HG03196 (cell line): ENCODE results near the gene IKZF3.
A peak's percentile ranks its signal among the peaks of the same experiment; 100 is the strongest.

Experiments
- ATAC-seq: cut with Tn5 transposase; IDR thresholded peaks from one replicate; pipeline ENCODE4 v1.9.1; 2021; ENCODE audit not compliant: unreplicated experiment

The IKZF3 gene

DNA sequence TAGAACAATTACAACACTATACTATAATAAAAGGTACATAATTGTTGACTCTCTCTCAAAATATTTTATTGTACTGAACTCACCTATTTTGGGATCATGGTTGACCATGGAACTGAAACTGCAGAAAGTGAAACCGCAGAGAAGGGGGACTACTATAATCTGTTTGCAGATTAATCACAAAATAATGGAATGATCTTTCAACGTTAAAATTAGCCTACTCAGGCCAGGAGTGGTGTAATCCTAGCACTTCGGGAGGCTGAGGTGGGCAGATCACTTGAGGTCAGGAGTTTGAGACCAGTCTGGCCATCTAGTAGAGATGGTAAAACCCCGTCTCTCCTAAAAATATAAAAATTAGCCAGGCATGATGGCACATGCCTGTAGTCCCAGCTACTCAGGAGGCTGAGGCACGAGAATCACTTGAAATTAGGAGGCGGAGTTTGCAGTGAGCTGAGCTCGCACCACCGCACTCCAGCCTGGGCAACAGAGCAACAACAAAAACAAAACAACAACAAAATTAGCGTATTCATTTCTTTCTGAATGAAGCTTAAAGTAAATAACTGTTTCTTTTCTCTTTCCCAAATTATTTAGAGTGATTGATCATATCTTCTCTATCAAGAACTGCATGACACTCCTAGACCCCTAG, 45.6 kb downstream of the IKZF3 start:
- ATAC-seq: no peak

DNA sequence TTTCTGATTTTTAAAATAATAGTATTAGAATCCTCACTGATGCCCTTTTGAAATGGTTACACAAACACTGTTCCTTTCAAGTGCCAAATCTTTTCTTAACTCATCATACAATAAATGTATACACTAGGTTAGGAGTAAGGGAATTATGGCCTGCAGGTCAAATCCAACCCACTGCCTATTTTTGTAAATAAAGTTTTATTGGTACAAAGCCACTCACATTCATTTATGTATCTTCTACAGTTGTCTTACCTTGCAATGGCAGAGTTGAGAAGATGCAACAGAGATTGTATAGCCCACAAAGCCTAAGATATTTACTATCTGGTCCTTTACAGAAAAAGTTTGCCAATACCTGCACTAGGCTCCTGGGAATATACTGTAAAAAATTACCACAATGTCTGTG, 47.8 kb downstream of the IKZF3 start:
- no peak for ATAC-seq

DNA sequence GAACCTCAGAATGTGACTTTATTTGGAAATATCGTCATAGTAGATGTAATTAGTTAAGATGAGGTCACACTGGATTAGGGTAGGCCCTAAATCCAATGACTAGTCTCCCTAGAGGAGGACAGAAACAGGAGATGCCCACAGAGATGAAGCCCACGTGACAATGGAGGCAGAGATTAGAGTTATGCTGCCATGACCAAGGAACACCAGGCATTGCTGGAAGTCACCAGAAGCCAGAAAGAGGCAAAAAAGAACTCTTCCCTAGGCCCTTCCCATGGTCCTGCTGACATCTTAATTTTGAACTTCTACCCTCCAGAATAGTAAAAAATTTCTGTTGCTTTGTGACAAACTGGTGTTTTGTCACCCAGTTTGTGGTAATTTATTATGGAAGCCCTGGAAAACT, 49.6 kb downstream of the IKZF3 start:
- no peak for ATAC-seq

DNA sequence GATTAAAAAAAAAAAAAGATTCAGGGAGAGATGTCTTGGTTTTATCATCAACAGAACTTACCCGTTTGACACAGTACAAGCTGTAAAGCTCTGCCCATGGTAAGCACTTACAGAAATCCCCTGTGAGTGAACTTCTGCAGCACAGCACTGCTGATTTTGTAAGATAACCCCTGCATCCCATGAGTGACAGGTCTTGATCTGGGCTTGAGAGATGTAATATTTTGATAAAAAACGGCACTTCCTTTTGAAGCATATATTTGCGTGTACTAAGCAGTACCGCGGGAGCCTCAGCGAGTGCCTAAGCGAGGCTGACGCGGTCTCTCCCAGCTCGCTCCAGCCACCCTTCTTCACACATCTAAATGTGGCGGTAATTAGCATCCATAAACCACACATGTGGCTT, 50.5 kb downstream of the IKZF3 start:
- ATAC-seq: no peak

DNA sequence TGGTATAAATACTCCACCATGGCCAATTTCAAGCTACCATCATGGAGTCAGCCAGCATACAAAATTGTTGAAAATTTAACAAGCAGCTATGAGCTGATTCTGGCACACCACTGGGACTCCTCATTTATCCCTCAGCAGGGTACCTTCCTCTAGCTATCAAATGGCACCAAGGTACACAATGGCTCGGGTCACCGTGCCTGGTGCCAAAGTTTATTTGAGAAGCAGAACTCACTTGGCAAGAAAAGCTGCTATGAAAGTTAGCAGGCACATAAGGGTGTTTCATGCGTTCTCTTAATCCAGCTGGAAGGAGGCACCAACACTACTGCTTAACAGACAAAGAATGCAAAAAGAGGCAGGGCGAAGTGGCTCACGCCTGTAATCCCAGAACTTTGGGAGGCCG, 51.6 kb downstream of the IKZF3 start:
- no peak for ATAC-seq

DNA sequence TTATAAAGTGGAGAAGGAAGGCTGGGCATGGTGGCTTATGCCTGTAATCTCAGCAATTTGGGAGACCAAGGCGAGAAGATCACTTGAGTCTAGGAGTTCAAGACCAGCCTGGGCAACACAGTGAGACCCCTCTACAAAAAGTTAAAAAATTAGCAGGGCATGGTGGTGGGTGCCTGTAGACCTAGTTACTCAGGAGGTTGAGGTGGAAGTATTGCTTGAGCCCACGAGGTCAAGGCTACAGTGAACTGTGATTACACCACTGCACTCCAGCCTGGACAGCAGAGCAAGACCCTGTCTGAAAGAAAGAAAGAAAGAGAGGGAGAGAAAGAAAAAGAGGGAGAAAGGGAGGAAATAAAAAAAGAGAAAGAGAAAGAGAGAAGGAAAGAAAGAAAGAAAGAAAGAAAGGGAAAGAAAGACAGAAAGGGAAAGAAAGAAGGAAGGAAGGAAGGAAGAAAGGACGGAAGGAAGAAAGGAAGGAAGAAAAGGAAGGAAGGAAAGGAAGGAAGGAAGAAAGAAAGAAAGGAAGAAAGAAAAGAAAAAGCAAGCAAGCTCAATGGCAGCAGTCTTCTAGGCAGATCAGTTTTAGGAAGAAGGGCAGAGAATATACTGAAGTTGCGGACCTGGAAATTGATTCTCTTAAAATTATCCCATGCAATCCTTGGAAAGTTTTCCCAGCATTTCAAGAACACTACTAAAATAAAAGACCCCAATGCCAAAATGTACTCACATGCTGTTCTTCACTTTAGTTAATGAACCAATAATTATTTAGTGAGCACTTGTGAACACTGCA, 53.0 kb downstream of the IKZF3 start:
- ATAC-seq: no peak

DNA sequence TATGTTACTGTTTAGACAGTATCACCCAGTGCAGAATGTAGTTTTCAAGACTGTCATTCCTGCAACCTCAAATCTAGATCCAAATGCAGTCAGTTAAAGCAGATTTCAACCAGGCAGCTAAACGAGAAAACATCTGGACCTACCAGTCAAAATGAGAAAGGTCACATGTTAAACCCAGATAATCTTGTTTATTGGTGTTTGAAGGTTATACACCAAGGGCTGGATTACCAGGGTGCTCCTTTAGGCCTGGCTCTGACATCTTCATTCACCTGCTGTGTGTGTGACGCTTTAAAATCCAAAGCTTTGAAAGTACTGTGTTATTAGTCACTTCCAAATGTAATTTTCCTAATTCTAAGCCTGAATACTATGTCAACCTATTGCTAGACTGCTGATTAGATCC, 54.9 kb downstream of the IKZF3 start:
- no peak for ATAC-seq

DNA sequence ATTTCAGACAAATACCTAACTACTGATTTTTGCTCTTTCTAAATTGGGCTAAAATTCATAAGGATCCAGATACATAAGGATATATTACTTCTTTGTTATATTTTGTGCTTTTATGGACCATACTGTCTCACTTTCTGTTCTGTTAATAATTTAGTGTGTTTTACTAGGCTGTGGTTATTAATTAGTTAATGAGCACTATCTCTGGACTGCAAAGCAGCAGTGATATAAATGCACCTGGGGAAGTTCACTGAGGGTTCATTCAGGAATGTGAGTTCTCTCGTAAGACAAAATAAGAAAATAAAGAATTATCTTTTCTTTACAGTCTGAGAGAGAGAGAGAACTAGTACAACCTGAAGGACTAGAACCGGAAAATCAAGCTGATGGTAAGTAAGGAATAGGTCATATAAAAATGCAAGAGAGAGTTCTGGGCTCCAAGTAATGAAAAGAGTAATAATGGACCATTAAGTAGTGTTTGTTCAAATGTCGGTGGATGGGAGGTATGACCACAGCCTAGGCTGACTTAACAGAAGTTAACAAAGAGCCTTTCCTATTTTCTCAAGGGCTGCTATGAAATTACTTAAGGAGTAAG, 55.6 kb downstream of the IKZF3 start:
- ATAC-seq: no peak

DNA sequence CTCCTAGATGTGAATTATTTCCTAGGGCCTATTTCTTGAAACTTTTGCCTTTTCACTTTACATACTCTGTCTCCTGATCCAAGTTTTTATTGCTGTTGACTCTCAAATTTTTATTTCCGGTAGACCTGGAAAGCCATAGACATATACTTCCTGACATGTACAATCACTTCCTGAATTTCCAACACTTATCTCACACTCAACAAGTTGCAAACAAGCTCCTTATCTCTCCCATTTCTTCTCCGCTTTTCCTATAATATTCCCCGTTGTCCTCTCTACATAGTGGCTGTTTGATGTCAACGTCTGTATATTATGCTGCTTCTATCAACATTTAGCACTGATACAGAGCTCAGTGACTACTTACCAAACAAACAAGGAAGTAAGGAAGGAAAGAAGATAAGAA, 59.3 kb downstream of the IKZF3 start:
- ATAC-seq: no peak

DNA sequence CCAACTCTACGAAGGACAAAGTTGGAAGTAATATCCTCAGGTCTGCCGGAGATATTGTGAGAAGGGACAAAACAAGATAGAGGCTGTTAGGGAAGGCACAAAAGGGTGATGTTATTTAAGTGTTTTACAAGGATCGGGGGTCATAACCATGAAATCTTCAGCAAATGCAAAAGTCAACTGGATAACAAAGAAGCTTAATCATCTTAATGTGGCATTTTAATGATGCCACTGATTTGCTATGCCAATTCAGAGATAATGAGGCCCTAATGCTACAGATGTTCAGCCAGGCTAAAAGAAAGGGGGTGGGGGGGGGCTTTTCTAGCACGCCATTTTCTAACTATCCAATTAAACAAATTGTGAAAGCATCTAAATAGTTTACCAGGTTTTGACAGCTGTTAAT, 63.1 kb downstream of the IKZF3 start:
- ATAC-seq: no peak

DNA sequence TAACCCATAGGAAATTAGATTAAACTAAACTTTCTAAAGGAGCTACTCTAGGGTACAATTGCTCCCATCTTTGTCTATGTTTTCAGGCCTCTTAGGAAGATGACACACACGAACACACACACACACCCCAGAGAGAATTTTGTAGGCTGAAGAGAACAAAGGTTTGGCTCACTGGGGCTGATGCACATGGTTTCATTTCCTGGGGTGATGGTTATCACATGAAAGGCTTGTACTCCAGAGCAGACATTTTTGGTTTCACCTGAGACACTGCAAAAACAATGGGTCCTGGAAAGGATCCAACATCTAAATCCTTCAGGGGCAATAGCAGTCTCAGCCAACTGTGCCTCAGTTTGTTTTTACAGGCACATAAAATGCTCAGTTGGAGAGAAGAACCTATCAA, 63.6 kb downstream of the IKZF3 start:
- peak; percentile 64 for ATAC-seq

DNA sequence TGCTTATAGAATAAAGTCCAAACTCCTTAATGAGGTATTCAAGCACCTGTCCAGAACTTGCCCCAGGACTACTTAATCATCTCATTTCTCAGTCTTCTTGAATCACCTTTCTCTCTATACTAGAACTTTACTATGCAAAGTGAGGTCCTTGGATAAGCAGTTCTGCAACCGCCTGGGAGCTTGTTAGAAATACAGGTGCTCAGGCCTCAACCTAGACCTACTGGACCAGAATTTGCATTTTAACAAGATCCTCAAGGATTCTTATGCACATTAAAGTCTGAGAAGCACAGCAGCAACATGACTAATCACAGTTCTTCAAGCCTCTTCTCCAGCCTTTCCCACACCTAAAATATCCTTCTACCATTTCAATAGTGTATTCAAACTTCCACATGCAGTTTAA, 64.7 kb downstream of the IKZF3 start:
- no peak for ATAC-seq

DNA sequence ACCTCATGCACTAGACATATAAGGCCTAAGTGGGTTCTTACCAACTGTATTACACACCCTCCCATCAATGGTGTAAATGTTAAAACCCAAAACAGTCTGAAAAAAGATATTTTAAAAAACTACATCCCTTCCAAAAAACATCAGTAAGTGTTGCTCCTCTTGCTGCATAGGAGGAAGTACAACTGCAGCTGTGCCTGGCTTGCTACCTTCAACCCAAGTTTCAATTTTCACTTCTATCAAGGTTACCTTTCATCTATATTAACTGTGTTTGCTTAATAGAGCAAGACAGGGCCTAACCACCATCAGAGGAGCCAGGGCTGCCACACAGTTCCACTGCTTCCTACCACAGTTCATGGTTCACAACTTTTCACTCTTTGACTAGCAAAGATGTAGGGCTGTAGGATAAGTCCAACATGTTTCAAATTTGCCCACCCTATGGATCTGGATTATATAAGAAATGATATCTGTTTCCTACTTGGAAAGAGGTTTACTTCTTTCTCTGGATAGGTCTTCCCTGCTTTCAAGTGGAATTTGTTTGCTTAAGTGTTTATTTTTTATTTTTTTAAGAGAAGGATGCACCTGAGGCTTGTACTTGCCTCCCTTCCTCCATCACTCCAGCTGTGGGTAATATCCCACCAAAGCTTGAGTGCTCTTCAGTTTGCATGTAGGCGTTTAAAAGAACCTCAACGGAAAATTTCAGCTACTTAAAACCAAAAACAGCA, 69.7 kb downstream of the IKZF3 start:
- ATAC-seq: peak; percentile 85

DNA sequence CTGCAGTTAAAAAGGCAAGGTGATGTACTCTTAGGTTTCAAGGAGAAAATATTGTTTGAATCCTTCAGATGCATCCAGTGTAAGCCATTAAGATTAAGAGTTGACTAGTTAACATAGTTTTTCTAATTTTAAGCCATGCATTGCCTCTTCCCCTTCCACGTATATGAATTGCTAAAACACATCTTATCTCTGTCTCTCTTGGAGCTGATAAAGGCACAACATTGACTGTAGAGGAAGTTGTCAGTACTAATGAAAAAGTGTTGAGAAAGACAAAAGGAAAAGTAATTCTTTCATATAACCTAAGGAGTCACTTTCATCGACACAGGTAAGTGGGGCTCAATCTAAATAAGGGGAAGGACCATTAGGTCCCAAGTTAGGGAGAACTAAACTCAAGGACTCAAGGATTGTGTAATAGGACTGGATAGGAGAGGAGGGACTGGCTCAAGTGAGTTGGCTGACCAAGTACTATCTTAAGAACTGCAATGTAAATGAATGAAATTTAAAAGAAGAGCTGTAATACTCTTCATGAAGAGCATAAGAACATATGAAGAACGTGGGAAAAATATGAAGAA, 70.7 kb downstream of the IKZF3 start:
- no peak for ATAC-seq

DNA sequence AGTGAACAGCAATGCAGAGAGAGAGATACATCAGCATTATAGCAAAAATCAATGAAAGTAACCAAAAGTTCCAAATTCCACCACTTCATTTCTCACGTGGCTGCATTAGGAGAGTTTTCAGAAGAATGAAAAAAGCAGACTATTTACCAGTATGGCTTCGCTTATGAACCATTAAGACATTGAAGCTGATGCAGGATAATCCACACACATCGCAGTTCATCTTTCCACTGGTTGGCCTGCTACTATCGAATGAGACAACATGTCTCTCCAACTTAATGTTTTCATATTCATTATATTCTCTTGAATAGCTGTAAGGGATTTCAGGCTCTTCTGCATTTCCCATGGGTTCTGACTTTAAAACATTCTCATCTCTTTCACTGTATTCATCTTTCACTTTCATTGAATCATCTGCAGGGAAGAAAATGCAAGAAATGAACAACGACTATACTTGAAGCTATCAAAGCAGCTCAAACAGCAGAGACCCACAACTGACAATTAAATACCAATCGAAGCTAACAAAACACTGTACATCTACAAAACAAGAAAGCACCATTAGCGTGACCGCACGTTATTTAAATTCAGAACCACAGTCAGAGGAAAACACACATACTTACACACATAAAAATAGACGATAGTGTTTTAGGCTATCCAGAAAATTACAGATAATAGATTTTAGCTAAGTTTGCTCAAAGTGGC, 71.4 kb downstream of the IKZF3 start:
- ATAC-seq: no peak

DNA sequence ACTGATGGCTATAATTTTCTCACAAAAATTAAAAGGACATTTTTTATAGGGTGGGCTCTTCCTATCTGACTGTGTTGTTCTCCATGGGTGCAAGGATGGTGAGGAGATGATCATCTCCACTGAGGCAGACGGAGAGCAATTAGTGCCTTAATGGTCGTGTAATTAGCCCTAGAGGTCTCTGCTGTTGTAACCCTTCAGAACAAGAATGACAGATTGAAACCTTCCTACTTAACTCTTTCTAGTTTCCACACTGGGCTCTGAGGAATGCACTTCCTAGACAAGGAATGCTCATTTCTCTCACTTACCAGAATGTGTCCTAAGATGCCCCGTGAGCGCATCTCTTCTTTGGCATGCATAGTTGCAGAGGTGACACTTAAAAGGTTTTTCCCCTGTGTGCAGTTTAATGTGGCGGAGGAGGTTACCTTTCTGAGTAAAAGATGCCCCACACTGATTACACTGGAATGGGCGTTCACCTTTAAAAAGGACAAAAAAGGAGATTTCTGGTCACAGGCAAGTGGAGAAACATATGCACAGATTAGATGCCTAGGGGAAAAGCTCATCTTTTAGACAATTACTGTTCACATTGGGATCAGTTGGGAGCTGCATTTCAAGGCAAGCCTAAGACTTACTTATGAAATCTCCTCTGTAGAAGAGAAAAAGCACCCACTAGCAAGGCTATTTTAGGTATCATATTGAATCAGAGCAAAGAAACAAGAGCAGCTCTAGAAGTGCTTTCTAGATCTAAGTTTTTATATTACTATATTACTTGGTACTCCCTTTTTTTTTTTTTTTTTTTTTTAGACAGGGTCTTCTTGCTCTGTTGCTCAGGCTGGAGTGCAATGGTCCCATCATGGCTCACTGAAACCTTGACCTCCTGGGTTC, 72.8 kb downstream of the IKZF3 start:
- ATAC-seq: no peak

DNA sequence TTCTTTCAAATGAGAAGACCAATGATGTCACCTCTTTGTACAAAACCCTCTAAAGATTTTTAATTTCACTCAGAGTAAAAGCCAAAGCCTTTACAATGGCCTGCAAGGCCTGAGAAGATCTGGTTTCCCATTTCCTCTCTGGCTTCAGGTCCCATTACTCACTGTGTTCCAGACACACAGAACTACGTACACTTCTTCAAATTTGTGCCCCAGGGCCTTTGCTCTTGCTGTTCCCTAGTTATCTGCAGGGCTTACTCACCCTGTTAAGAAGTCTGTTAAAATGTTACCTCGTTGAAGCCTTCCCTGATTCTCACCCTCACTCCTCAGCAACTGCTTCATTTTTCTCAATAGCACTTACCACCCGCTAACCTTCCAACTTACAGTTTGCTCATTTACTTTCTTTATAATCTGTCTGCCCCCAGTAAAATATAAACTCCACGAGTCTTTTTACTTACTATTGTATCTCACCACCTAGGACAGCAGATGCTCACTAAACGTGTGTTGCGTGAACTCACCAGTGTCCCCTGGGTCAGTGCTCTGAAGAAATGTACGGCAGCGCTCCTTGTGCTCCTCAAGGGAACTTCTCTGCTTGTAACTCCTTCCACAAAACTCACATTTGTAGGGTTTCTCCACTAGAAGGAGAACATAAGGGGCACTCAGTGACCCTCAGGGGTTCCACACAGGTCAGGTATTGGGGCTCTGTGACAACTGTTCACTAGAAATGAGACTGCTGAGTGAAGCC, 76.2 kb downstream of the IKZF3 start:
- ATAC-seq: no peak

DNA sequence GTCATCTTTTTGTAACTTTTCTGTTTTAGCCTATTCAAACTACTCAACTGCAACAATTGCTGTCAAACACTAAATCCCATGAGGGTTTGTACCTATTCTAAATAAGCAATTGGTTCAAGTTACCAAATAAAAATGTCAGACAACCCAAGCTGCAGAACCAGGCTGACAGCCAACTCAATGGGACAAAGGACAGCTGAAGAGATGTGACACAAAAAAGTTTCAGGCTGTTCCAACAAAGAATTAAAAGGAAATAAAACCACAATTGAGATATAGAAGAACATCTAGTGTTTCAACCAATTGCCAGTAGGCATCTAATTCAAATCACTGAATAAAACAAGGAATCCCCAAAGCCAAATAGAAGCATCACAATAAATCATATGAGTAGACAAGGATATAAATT, 77.1 kb downstream of the IKZF3 start:
- no peak for ATAC-seq

DNA sequence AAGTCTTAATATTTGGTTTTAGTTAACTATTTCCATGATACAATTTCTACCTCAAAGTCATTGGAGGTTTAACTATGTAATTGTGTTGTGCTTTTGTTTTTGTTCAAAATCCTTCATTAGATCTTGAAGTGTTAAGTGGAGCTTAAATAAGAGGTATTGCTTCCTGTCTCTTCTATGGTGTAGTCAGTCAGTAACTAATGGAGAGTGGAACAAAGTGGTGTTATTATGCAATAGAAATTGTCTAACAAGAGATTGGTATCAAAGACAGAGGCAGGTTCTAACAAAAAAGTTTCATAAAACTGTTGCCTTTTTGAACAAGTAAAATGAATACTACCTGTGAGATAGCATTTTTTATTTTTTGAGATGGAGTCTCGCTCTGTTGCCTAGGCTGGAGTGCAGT, 81.1 kb downstream of the IKZF3 start:
- ATAC-seq: no peak
